OCI-LY7 (cell line): Measurements from ENCODE around the gene MCM9. TPM values are rescaled to one million over a fixed set of nuclear protein-coding genes. Genes with fewer than 3 reads are reported as not detected.

Experiments used
- BruUV-seq: library from RNA; stranded (reverse); fragments of 400-500 nt; replicated peaks from 2 replicates; lab custom pipeline; 2021; lab: Mats Ljungman, UMichigan
- CTCF ChIA-PET: fragments of 300-600 bp; sonication (Branson Sonifier 250); formaldehyde crosslinking; loops from one replicate; lab custom pipeline; 2022; ENCODE audit warnings: antibody characterized with exemption; ENCODE audit not compliant: unreplicated experiment; lab: Charles Lee
- POLR2A ChIA-PET: fragments of 300-600 bp; sonication (Branson Sonifier 250); formaldehyde crosslinking; loops from one replicate; lab custom pipeline; 2022; ENCODE audit warnings: antibody characterized with exemption; lab: Charles Lee
- DNase-seq: peaks from one replicate; pipeline ENCODE4 v3.0.0-alpha.2; 2015; ENCODE audit warnings: low spot score
- H2AFZ ChIP-seq: fragments of 200-600 bp; sonication (generic), shearing (Covaris generic); 2 replicates; pipeline ENCODE4 v1.6.1; 2014; ENCODE audit warnings: mild to moderate bottlenecking, antibody characterized with exemption, low read length, moderate library complexity
- H3K27ac ChIP-seq: fragments of 200-600 bp; sonication (generic); 2 replicates; pipeline ENCODE4 v1.5.1; 2014; ENCODE audit warnings: mixed run types, low read depth, mild to moderate bottlenecking, moderate library complexity, low read length, inconsistent platforms; ENCODE audit not compliant: poor library complexity, severe bottlenecking
- H3K36me3 ChIP-seq: fragments of 200-600 bp; sonication (generic); 2 replicates; pipeline ENCODE4 v1.6.1; 2014; ENCODE audit warnings: mild to moderate bottlenecking, antibody characterized with exemption, low read length, moderate library complexity, mixed read lengths; ENCODE audit not compliant: insufficient read depth
- H3K4me1 ChIP-seq: fragments of 200-600 bp; sonication (generic); 2 replicates; pipeline ENCODE4 v1.5.1; 2014; ENCODE audit warnings: mild to moderate bottlenecking, low read length; ENCODE audit not compliant: insufficient read depth, poor library complexity, severe bottlenecking
- H3K4me2 ChIP-seq: fragments of 200-600 bp; sonication (generic); 2 replicates; pipeline ENCODE4 v1.6.1; 2014; ENCODE audit warnings: mild to moderate bottlenecking, low read length
- H3K4me3 ChIP-seq: fragments of 200-600 bp; sonication (generic); 2 replicates; pipeline ENCODE4 v1.5.1; 2014; ENCODE audit warnings: mild to moderate bottlenecking, low read depth, low read length; ENCODE audit not compliant: poor library complexity, severe bottlenecking
- H3K79me2 ChIP-seq: fragments of 200-600 bp; sonication (generic); 2 replicates; pipeline ENCODE4 v1.6.1; 2016; ENCODE audit warnings: low read depth, mild to moderate bottlenecking, low read length, moderate library complexity, mixed read lengths; ENCODE audit not compliant: insufficient read depth
- H3K9me2 ChIP-seq: fragments of 200-600 bp; sonication (generic); 2 replicates; pipeline ENCODE4 v1.6.1; 2016; ENCODE audit warnings: mild to moderate bottlenecking, low read length, mixed read lengths; ENCODE audit not compliant: insufficient read depth
- H3K9me3 ChIP-seq: fragments of 200-600 bp; sonication (generic); 2 replicates; pipeline ENCODE4 v1.6.1; 2014; ENCODE audit warnings: mild to moderate bottlenecking, mixed run types, low read length, mixed read lengths
- H4K20me1 ChIP-seq: fragments of 200-600 bp; sonication (generic); 2 replicates; pipeline ENCODE4 v1.6.1; 2014; ENCODE audit warnings: mild to moderate bottlenecking, antibody characterized with exemption, low read length, moderate library complexity, mixed read lengths; ENCODE audit not compliant: insufficient read depth
- CTCF ChIP-seq: fragments of 200-600 bp; sonication (generic); conservative IDR thresholded peaks from 2 replicates; pipeline ENCODE4 v1.5.1; 2014; ENCODE audit warnings: mild to moderate bottlenecking, antibody characterized with exemption, low read length, moderate library complexity, mixed read lengths
- EZH2phosphoT487 ChIP-seq: fragments of 200-600 bp; sonication (generic); IDR thresholded peaks from 2 replicates; pipeline ENCODE4 v1.6.1; 2018; ENCODE audit warnings: low read depth, borderline replicate concordance, mild to moderate bottlenecking, mixed run types, antibody characterized with exemption, low read length, moderate library complexity, mixed read lengths
- intact Hi-C: fragments of 100-400 bp; cut with micrococcal nuclease; formaldehyde crosslinking; loops from one replicate; pipeline ENCODE4 v1.10.0; 2022; ENCODE audit not compliant: unreplicated experiment
- total RNA-seq, 2 experiments: library from RNA; depleted of rRNA in 1 of 2; stranded (reverse); fragments of >200 nt in 1 of 2; shearing (Covaris generic) in 1 of 2; gene quantifications; 2 replicates each; pipeline ENCODE4 v1.2.3, GENCODE V29; 2014 to 2022

Gene MCM9
- total RNA-seq, 2 experiments from 2014 or later, result 17.4 to 18.8 TPM

GRCh38 chr6:118815495-118815894, 119.5 kb downstream of the MCM9 start:
- POLR2A ChIA-PET, result no interaction called here
- Histone ChIP-seq H3K27ac (no peak overlapping the region), H2AFZ (no peak overlapping the region), H4K20me1 (no peaks in the 10 kb centered on the region), H3K4me2 (no peak overlapping the region), H3K4me3 (no peak overlapping the region), H3K79me2 (no peaks in the 10 kb centered on the region), H3K36me3 (peaks cover 13% of the 10 kb centered on the region), H3K9me3 (no peaks in the 10 kb centered on the region), H3K9me2 (no peaks in the 10 kb centered on the region), H3K4me1 (peaks cover 4% of the 10 kb centered on the region)
- intact Hi-C loops, result no loop called here
- no peak for TF ChIP-seq EZH2phosphoT487
- TF ChIP-seq CTCF, result no peak
- BruUV-seq, result no TSS peak
- DNase-seq, result no peak
- CTCF ChIA-PET, result no interaction called here

- Histone ChIP-seq H3K36me3 (peaks cover 15% of the 10 kb centered on the region), H2AFZ (no peak overlapping the region), H3K27ac (no peak overlapping the region), H3K9me2 (no peaks in the 10 kb centered on the region), H4K20me1 (no peaks in the 10 kb centered on the region), H3K4me1 (peaks cover 18% of the 10 kb centered on the region), H3K9me3 (no peaks in the 10 kb centered on the region), H3K4me2 (no peak overlapping the region), H3K79me2 (no peaks in the 10 kb centered on the region), H3K4me3 (no peak overlapping the region)
- no peak for DNase-seq
- intact Hi-C loops, result no loop called here
- CTCF ChIA-PET, result no interaction called here
- POLR2A ChIA-PET, result interaction anchor here (1.3 to 1.4 kb wide), 2 partner anchors 10 to 68 kb away, joined by 3 to 7 read pairs; no protein-coding TSS in a partner anchor
- BruUV-seq, result no TSS peak
- TF ChIP-seq CTCF (no peak), EZH2phosphoT487 (no peak)
These were observed 121.2 kb downstream of the MCM9 start for GRCh38 chr6:118813775-118814174.

GRCh38 chr6:118812970-118813369, 122.0 kb downstream of the MCM9 start:
- POLR2A ChIA-PET, result interaction anchor here (1.4 kb wide), 1 partner anchor 69 kb away, joined by 7 read pairs; no protein-coding TSS in a partner anchor
- H3K79me2 ChIP-seq, result no peaks in the 10 kb centered on the region
- BruUV-seq, result no TSS peak
- H2AFZ ChIP-seq, result no peak overlapping the region
- no peak for TF ChIP-seq CTCF
- TF ChIP-seq EZH2phosphoT487, result no peak
- CTCF ChIA-PET, result no interaction called here
- no peak overlapping the region for H3K27ac ChIP-seq
- peaks cover 21% of the 10 kb centered on the region for H3K4me1 ChIP-seq
- intact Hi-C loops, result no loop called here
- H3K4me3 ChIP-seq, result no peak overlapping the region
- peaks cover 15% of the 10 kb centered on the region for H3K36me3 ChIP-seq
- H3K9me2 ChIP-seq, result no peaks in the 10 kb centered on the region
- H3K9me3 ChIP-seq, result no peaks in the 10 kb centered on the region
- DNase-seq, result no peak
- no peak overlapping the region for H3K4me2 ChIP-seq
- no peaks in the 10 kb centered on the region for H4K20me1 ChIP-seq
